ENCODE measurements around the gene FIBP. TPM values are rescaled to one million over a fixed set of nuclear protein-coding genes. Genes with fewer than 3 reads are reported as not detected.

The FIBP gene
- total RNA-seq, 1 experiment from 2014 or later, result 105 TPM

DNA sequence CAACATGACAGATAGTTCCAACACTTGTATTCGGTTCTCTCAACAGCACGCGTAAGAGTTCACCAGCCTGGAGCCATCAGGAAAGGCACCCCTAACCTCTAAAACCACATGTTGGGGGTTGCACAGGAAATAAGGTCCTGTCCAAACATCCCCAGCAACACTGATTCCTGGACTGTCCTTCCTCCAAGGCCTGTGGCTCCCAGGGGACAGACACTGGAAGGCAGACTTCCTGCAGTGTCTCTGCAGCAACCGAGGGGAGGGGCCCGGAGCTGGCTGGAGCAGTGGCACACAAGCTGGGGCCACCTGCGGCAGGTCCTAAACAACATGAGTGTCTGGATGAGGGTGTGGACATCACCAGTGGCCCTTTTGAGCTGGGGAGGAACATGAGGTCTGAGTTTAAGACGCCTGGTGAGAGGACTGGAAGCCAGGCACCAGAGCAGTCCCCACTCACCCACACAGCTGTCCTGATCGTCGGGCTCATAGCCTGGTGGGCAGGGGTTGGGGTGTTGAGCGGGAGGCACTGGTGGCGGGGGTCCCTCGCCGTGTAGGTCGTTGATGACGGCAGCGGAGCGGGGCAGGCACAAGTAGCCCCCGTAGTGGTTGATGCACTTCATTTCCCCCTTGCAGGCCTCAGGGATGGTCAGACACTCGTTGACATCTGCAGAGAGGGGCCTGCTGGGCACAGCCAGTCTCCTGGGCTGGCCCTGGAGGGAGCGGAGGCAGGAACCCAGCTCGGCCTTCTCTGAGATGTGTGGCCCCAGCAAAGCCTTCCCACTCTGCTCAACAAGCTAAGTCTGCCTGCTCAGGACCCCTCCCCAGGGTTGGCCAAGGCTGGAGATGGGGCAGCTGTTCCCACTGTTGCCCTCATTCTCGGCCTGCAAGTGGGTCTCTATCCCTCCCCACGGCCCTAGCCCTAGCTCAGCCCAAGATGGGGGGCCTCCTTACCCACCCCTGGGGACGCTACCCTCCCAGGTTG lies 17.3 kb downstream of the FIBP start:
- CTCF ChIA-PET, result interaction anchor here (1.1 kb wide), 1 partner anchor 18 kb away, joined by 4 read pairs; no protein-coding TSS in a partner anchor
- no peaks in the 10 kb centered on the region for H4K20me1 ChIP-seq (ENCODE audit: insufficient read depth)
- no peak overlapping the region for H3K4me2 ChIP-seq
- H3K9me3 ChIP-seq (ENCODE audit: insufficient read depth, low read depth), result no peaks in the 10 kb centered on the region
- H3K4me1 ChIP-seq (replicated peaks; ENCODE audit: insufficient read depth), result peaks cover 4% of the 10 kb centered on the region; the same call in 1 of the 2 replicates
- H3K27me3 ChIP-seq (ENCODE audit: insufficient read depth, low read depth), result no peaks in the 10 kb centered on the region
- BruUV-seq (replicated peaks), result no TSS peak
- H3K4me3 ChIP-seq, result no peak overlapping the region
- peaks cover 35% of the 10 kb centered on the region for H3F3A ChIP-seq (ENCODE audit: insufficient read depth, low read depth)
- no peaks in the 10 kb centered on the region for H3K9me2 ChIP-seq (ENCODE audit: insufficient read depth)
- TF ChIP-seq, protein P1, sequence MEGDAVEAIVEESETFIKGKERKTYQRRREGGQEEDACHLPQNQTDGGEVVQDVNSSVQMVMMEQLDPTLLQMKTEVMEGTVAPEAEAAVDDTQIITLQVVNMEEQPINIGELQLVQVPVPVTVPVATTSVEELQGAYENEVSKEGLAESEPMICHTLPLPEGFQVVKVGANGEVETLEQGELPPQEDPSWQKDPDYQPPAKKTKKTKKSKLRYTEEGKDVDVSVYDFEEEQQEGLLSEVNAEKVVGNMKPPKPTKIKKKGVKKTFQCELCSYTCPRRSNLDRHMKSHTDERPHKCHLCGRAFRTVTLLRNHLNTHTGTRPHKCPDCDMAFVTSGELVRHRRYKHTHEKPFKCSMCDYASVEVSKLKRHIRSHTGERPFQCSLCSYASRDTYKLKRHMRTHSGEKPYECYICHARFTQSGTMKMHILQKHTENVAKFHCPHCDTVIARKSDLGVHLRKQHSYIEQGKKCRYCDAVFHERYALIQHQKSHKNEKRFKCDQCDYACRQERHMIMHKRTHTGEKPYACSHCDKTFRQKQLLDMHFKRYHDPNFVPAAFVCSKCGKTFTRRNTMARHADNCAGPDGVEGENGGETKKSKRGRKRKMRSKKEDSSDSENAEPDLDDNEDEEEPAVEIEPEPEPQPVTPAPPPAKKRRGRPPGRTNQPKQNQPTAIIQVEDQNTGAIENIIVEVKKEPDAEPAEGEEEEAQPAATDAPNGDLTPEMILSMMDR (conservative IDR thresholded peaks at IDR 0.05), result no peak
- TF ChIP-seq EZH2 (IDR thresholded peaks at IDR 0.05; ENCODE audit: low read depth), result no peak
- H3K79me2 ChIP-seq (ENCODE audit: low read depth), result no peaks in the 10 kb centered on the region
- intact Hi-C loops (cut with micrococcal nuclease; ENCODE audit: unreplicated experiment), result no loop called here
- DNase-seq, result no peak
- POLR2A ChIA-PET (ENCODE audit: unreplicated experiment), result interaction anchor here (0.5 to 1.1 kb wide), 5 partner anchors 10 to 464 kb away, joined by 3 to 6 read pairs (median 4); partner anchors contain the start of gene FIBP
- no peak overlapping the region for H3K27ac ChIP-seq
- no peaks in the 10 kb centered on the region for H3K36me3 ChIP-seq (ENCODE audit: low read depth)
- H2AFZ ChIP-seq, result no peak overlapping the region

DNA sequence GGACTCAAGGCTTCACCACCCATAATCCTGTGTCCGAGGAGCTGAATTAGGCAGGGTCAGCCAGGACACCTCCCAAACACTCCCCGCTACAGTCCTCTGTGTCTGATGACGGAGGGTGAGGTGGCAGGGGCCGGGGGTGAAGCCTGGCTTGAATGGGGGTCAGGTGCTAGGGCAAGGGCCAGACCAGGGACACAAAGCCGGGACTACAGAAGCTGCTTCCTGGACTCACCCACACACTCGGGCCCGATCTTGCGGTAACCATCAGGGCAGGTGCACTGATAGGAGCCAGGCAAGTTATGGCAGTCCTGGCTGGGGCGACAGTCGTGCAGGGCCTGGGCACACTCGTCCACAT lies 18.0 kb downstream of the FIBP start:
- intact Hi-C loops (cut with micrococcal nuclease; ENCODE audit: unreplicated experiment), result no loop called here
- no peak for TF ChIP-seq EZH2 (IDR thresholded peaks at IDR 0.05; ENCODE audit: low read depth)
- TF ChIP-seq, protein P1 (conservative IDR thresholded peaks at IDR 0.05), result no peak
- no peak overlapping the region for H3K27ac ChIP-seq

GRCh38 chr11:65869643-65870306 lies 18.5 kb downstream of the FIBP start:
- H4K20me1 ChIP-seq (ENCODE audit: insufficient read depth), result no peaks in the 10 kb centered on the region
- no peak overlapping the region for H3K27ac ChIP-seq
- no peaks in the 10 kb centered on the region for H3K9me2 ChIP-seq (ENCODE audit: insufficient read depth)
- H2AFZ ChIP-seq, result no peak overlapping the region
- no peak overlapping the region for H3K4me3 ChIP-seq
- peaks cover 38% of the 10 kb centered on the region for H3F3A ChIP-seq (ENCODE audit: insufficient read depth, low read depth)
- peaks cover 6% of the 10 kb centered on the region; the same call in 1 of the 2 replicates for H3K36me3 ChIP-seq (ENCODE audit: low read depth)
- ChIA-PET POLR2A (ENCODE audit: unreplicated experiment) (interaction anchor here (0.6 to 0.7 kb wide), 2 partner anchors 11 to 211 kb away, joined by 3 to 5 read pairs; no protein-coding TSS in a partner anchor), CTCF (no interaction called here)
- no TSS peak for BruUV-seq (replicated peaks)
- H3K4me1 ChIP-seq (replicated peaks; ENCODE audit: insufficient read depth), result peaks cover 4% of the 10 kb centered on the region; the same call in 1 of the 2 replicates
- H3K27me3 ChIP-seq (ENCODE audit: insufficient read depth, low read depth), result no peaks in the 10 kb centered on the region
- no peak for TF ChIP-seq EZH2 (IDR thresholded peaks at IDR 0.05; ENCODE audit: low read depth)
- TF ChIP-seq, protein P1 (conservative IDR thresholded peaks at IDR 0.05), result no peak
- no peaks in the 10 kb centered on the region for H3K79me2 ChIP-seq (ENCODE audit: low read depth)
- H3K9me3 ChIP-seq (ENCODE audit: insufficient read depth, low read depth), result no peaks in the 10 kb centered on the region
- H3K4me2 ChIP-seq, result no peak overlapping the region
- intact Hi-C loops (cut with micrococcal nuclease; ENCODE audit: unreplicated experiment), result no loop called here
- DNase-seq, result no peak

More for the DNA sequence above, 18.0 kb downstream of the FIBP start:
- Histone ChIP-seq H3K9me2 (ENCODE audit: insufficient read depth) (no peaks in the 10 kb centered on the region), H2AFZ (no peak overlapping the region), H3K4me2 (no peak overlapping the region), H3K36me3 (ENCODE audit: low read depth) (peaks cover under 1% of the 10 kb centered on the region; the same call in 1 of the 2 replicates), H4K20me1 (ENCODE audit: insufficient read depth) (no peaks in the 10 kb centered on the region), H3K9me3 (ENCODE audit: insufficient read depth, low read depth) (no peaks in the 10 kb centered on the region), H3K79me2 (ENCODE audit: low read depth) (no peaks in the 10 kb centered on the region), H3K4me3 (no peak overlapping the region), H3F3A (ENCODE audit: insufficient read depth, low read depth) (peaks cover 38% of the 10 kb centered on the region), H3K27me3 (ENCODE audit: insufficient read depth, low read depth) (no peaks in the 10 kb centered on the region), H3K4me1 (replicated peaks; ENCODE audit: insufficient read depth) (peaks cover 4% of the 10 kb centered on the region; the same call in 1 of the 2 replicates)
- no peak for DNase-seq
- POLR2A ChIA-PET (ENCODE audit: unreplicated experiment), result no interaction called here
- CTCF ChIA-PET, result no interaction called here
- BruUV-seq (replicated peaks), result no TSS peak

Measured in PC-9 (cell line).